Measurements from ENCODE around the gene STOM. TPM values are rescaled to one million over a fixed set of nuclear protein-coding genes. Genes with fewer than 3 reads are reported as not detected.

STOM gene
- total and polyA plus RNA-seq, 2 donors, result 28.5 to 157 TPM

- Histone ChIP-seq H3K4me3 (ENCODE audit: low read length in 2 of 2) (no peak overlapping the region), H3K4me1 (ENCODE audit: control insufficient read depth in 2 of 2, insufficient read depth in 2 of 2, low read length in 2 of 2) (peaks cover 0 to 11% of the 10 kb centered on the region in 2 donors), H3K9me3 (ENCODE audit: control insufficient read depth in 2 of 2, insufficient read depth in 1 of 2, low read length in 1 of 2) (no peaks in the 10 kb centered on the region), H3K36me3 (ENCODE audit: control insufficient read depth in 2 of 2, insufficient read depth in 2 of 2, low read length in 1 of 2) (peaks cover 0 to 9% of the 10 kb centered on the region in 2 donors), H3K27ac (ENCODE audit: low read depth in 1 of 2, low read length in 1 of 2) (no peak overlapping the region), H3K27me3 (ENCODE audit: control insufficient read depth in 2 of 2, insufficient read depth in 1 of 2, low read length in 1 of 2) (no peaks in the 10 kb centered on the region)
- no peak for DNase-seq (ENCODE audit: low read depth in 6 of 9, low spot score in 9 of 9)
- 33% methylated on average over 5 of the region's 5 CpGs for WGBS
Observed at GRCh38 chr9:121322037-121322736, 47.9 kb downstream of the STOM start.

DNA sequence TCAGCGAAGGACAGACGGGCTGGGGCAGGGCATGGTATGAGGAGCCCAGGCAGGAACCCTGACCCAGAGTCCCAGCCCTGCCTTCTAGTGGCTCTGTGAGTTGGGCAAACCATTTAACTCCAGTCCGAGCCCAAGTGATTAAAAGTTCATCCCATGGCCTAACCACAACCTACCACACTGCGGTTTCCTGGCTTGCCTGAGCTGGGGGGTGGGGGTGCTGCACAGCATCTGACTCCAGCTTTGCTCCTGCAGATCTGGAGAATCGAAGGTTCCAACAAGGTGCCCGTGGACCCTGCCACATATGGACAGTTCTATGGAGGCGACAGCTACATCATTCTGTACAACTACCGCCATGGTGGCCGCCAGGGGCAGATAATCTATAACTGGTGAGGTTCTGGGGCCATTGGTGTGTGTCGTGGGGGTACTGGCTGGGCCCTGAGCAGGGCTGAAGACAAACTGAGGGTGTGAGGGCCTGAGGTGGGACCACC is 49.0 kb downstream of the STOM start:
- Histone ChIP-seq H3K4me3 (ENCODE audit: low read length in 2 of 2) (no peak overlapping the region), H3K4me1 (ENCODE audit: control insufficient read depth in 2 of 2, insufficient read depth in 2 of 2, low read length in 2 of 2) (peaks cover 0 to 11% of the 10 kb centered on the region in 2 donors), H3K36me3 (ENCODE audit: control insufficient read depth in 2 of 2, insufficient read depth in 2 of 2, low read length in 1 of 2) (peaks cover 0 to 8% of the 10 kb centered on the region in 2 donors), H3K27ac (ENCODE audit: low read depth in 1 of 2, low read length in 1 of 2) (no peak overlapping the region), H3K27me3 (ENCODE audit: control insufficient read depth in 2 of 2, insufficient read depth in 1 of 2, low read length in 1 of 2) (no peaks in the 10 kb centered on the region), H3K9me3 (ENCODE audit: control insufficient read depth in 2 of 2, insufficient read depth in 1 of 2, low read length in 1 of 2) (no peaks in the 10 kb centered on the region)
- WGBS, result 70% methylated on average over 10 of the region's 10 CpGs
- DNase-seq (ENCODE audit: low read depth in 6 of 9, low spot score in 9 of 9), result no peak

DNA sequence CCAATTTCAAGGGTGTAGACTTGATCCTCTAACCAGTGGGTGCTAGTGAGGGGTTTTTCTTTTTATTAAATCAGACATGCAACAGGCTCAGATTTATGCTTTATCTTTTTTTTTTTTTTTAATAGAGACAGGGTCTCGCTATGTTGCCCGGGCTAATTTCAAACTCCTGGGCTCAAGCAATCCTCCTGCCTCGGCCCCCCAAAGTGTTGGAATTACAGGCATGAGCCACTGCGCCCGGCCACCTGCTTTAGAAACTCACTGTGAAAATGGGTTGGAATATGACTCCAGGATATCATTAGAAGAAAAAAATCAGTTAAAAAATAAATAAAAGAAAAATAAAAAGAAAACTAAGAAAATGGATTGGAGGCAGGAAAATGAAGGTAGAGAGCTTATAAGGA is 50.7 kb downstream of the STOM start:
- no peak for DNase-seq (ENCODE audit: low read depth in 6 of 9, low spot score in 9 of 9)
- Histone ChIP-seq H3K36me3 (ENCODE audit: control insufficient read depth in 2 of 2, insufficient read depth in 2 of 2, low read length in 1 of 2) (peaks cover 0 to 2% of the 10 kb centered on the region in 2 donors), H3K4me3 (ENCODE audit: low read length in 2 of 2) (no peak overlapping the region), H3K9me3 (ENCODE audit: control insufficient read depth in 2 of 2, insufficient read depth in 1 of 2, low read length in 1 of 2) (no peaks in the 10 kb centered on the region), H3K27me3 (ENCODE audit: control insufficient read depth in 2 of 2, insufficient read depth in 1 of 2, low read length in 1 of 2) (no peaks in the 10 kb centered on the region), H3K4me1 (ENCODE audit: control insufficient read depth in 2 of 2, insufficient read depth in 2 of 2, low read length in 2 of 2) (peaks cover 0 to 11% of the 10 kb centered on the region in 2 donors), H3K27ac (ENCODE audit: low read depth in 1 of 2, low read length in 1 of 2) (no peak overlapping the region)
- 94% methylated on average over 5 of the region's 5 CpGs for WGBS

- peaks cover 0 to 11% of the 10 kb centered on the region in 2 donors for H3K4me1 ChIP-seq (ENCODE audit: control insufficient read depth in 2 of 2, insufficient read depth in 2 of 2, low read length in 2 of 2)
- no peak overlapping the region for H3K27ac ChIP-seq (ENCODE audit: low read depth in 1 of 2, low read length in 1 of 2)
- 95% methylated on average over 19 of the region's 19 CpGs for WGBS
- H3K9me3 ChIP-seq (ENCODE audit: control insufficient read depth in 2 of 2, insufficient read depth in 1 of 2, low read length in 1 of 2), result no peaks in the 10 kb centered on the region
- peaks cover 0 to 1% of the 10 kb centered on the region in 2 donors for H3K36me3 ChIP-seq (ENCODE audit: control insufficient read depth in 2 of 2, insufficient read depth in 2 of 2, low read length in 1 of 2)
- H3K4me3 ChIP-seq (ENCODE audit: low read length in 2 of 2), result no peak overlapping the region
- H3K27me3 ChIP-seq (ENCODE audit: control insufficient read depth in 2 of 2, insufficient read depth in 1 of 2, low read length in 1 of 2), result no peaks in the 10 kb centered on the region
- DNase-seq (ENCODE audit: low read depth in 6 of 9, low spot score in 9 of 9), result no peak
Observed at GRCh38 chr9:121318631-121319382, 51.2 kb downstream of the STOM start.

- no peaks in the 10 kb centered on the region for H3K27me3 ChIP-seq (ENCODE audit: control insufficient read depth in 2 of 2, insufficient read depth in 1 of 2, low read length in 1 of 2)
- H3K4me3 ChIP-seq (ENCODE audit: low read length in 2 of 2), result no peak overlapping the region
- WGBS, result 90% methylated on average over 6 of the region's 6 CpGs
- H3K9me3 ChIP-seq (ENCODE audit: control insufficient read depth in 2 of 2, insufficient read depth in 1 of 2, low read length in 1 of 2), result no peaks in the 10 kb centered on the region
- no peak for DNase-seq (ENCODE audit: low read depth in 6 of 9, low spot score in 9 of 9)
- H3K36me3 ChIP-seq (ENCODE audit: control insufficient read depth in 2 of 2, insufficient read depth in 2 of 2, low read length in 1 of 2), result no peaks in the 10 kb centered on the region
- peaks cover 0 to 11% of the 10 kb centered on the region in 2 donors for H3K4me1 ChIP-seq (ENCODE audit: control insufficient read depth in 2 of 2, insufficient read depth in 2 of 2, low read length in 2 of 2)
- no peak overlapping the region for H3K27ac ChIP-seq (ENCODE audit: low read depth in 1 of 2, low read length in 1 of 2)
Observed at GRCh38 chr9:121317737-121318630, 52.1 kb downstream of the STOM start.

DNA sequence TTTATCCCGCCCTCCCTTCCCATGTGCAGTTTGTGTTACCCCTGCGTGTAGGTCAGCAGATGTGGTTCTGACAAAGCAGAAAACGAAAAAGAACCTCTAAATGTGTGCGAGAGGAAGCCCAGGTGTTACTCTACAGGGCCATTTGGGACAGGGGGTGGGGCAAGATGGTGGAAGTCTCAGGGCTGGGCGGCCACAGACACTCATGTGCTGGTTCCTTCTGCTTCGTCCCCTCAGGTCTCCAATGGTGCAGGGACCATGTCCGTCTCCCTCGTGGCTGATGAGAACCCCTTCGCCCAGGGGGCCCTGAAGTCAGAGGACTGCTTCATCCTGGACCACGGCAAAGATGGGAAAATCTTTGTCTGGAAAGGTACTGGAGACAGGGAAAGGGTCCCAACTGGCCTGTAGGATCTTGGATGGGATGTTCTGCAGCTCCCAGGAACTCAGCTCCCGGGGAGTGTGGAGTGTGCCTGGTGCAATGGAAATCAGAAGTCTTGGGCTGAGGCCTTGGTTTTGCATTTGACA is 53.1 kb downstream of the STOM start:
- 96% methylated on average over 11 of the region's 11 CpGs for WGBS
- H3K4me1 ChIP-seq (ENCODE audit: control insufficient read depth in 2 of 2, insufficient read depth in 2 of 2, low read length in 2 of 2), result peaks cover 0 to 11% of the 10 kb centered on the region in 2 donors
- no peaks in the 10 kb centered on the region for H3K36me3 ChIP-seq (ENCODE audit: control insufficient read depth in 2 of 2, insufficient read depth in 2 of 2, low read length in 1 of 2)
- H3K9me3 ChIP-seq (ENCODE audit: control insufficient read depth in 2 of 2, insufficient read depth in 1 of 2, low read length in 1 of 2), result no peaks in the 10 kb centered on the region
- no peaks in the 10 kb centered on the region for H3K27me3 ChIP-seq (ENCODE audit: control insufficient read depth in 2 of 2, insufficient read depth in 1 of 2, low read length in 1 of 2)
- no peak for DNase-seq (ENCODE audit: low read depth in 6 of 9, low spot score in 9 of 9)
- H3K4me3 ChIP-seq (ENCODE audit: low read length in 2 of 2), result no peak overlapping the region
- H3K27ac ChIP-seq (ENCODE audit: low read depth in 1 of 2, low read length in 1 of 2), result no peak overlapping the region

- Histone ChIP-seq H3K27ac (ENCODE audit: low read depth in 1 of 2, low read length in 1 of 2) (no peak overlapping the region), H3K9me3 (ENCODE audit: control insufficient read depth in 2 of 2, insufficient read depth in 1 of 2, low read length in 1 of 2) (no peaks in the 10 kb centered on the region), H3K4me1 (ENCODE audit: control insufficient read depth in 2 of 2, insufficient read depth in 2 of 2, low read length in 2 of 2) (peaks cover 0 to 11% of the 10 kb centered on the region in 2 donors), H3K36me3 (ENCODE audit: control insufficient read depth in 2 of 2, insufficient read depth in 2 of 2, low read length in 1 of 2) (no peaks in the 10 kb centered on the region), H3K27me3 (ENCODE audit: control insufficient read depth in 2 of 2, insufficient read depth in 1 of 2, low read length in 1 of 2) (no peaks in the 10 kb centered on the region), H3K4me3 (ENCODE audit: low read length in 2 of 2) (no peak overlapping the region)
- WGBS, result 98% methylated on average over 6 of the region's 6 CpGs
- DNase-seq (ENCODE audit: low read depth in 6 of 9, low spot score in 9 of 9), result no peak
Observed at GRCh38 chr9:121316378-121316777, 53.7 kb downstream of the STOM start.

DNA sequence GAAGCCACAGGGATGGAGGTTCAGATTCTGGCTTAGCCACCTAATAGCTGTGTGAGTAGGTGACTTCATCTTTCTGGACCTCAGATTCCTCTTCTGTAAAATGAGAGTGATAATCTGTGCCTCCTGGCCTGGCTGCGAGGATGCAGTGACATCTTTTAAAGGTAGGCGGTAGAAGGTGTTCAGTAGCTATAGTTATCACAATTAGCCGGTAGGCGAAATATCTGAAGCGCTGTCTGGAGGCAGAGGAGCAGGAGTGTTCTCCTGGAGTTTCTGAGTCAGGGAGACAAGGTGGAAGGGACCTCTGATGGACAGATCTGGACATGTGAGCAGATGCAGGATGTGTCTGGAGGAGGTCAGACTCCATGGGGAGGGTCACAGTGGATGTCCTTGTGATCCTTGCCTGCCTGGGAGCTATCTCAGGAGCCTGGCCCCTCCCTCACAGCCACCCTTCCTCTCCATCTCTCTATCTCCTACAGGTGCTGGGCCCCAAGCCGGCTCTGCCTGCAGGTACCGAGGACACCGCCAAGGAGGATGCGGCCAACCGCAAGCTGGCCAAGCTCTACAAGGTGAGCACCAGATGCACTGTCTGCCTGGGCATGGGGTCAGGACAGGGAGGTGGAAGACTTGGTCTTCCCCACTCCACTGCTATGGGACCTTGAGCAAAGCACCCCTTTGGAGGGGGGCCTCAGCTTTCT is 56.4 kb downstream of the STOM start:
- Histone ChIP-seq H3K4me1 (ENCODE audit: control insufficient read depth in 2 of 2, insufficient read depth in 2 of 2, low read length in 2 of 2) (no peaks in the 10 kb centered on the region), H3K27me3 (ENCODE audit: control insufficient read depth in 2 of 2, insufficient read depth in 1 of 2, low read length in 1 of 2) (no peaks in the 10 kb centered on the region), H3K4me3 (ENCODE audit: low read length in 2 of 2) (no peak overlapping the region), H3K36me3 (ENCODE audit: control insufficient read depth in 2 of 2, insufficient read depth in 2 of 2, low read length in 1 of 2) (no peaks in the 10 kb centered on the region), H3K27ac (ENCODE audit: low read depth in 1 of 2, low read length in 1 of 2) (no peak overlapping the region), H3K9me3 (ENCODE audit: control insufficient read depth in 2 of 2, insufficient read depth in 1 of 2, low read length in 1 of 2) (no peaks in the 10 kb centered on the region)
- 99% methylated on average over 10 of the region's 10 CpGs for WGBS
- DNase-seq (ENCODE audit: low read depth in 6 of 9, low spot score in 9 of 9), result no peak

All from thymus (tissue), 11 donors.